MCF 10A (cell line): Measurements from ENCODE around the gene RRP9. TPM values are rescaled to one million over a fixed set of nuclear protein-coding genes. Genes with fewer than 3 reads are reported as not detected.

Experiments used
- BruUV-seq: library from RNA; stranded (reverse); fragments of 400-500 nt; replicated peaks from 2 replicates; lab custom pipeline; 2021; lab: Mats Ljungman, UMichigan
- CTCF ChIA-PET: fragments of 300-600 bp; sonication (Branson Sonifier 250); formaldehyde crosslinking; extraction: SDS; loops from one replicate; lab custom pipeline; 2021; ENCODE audit warnings: antibody characterized with exemption, inconsistent platforms; lab: Yijun Ruan, JAX
- POLR2A ChIA-PET: fragments of 300-600, 350-650 bp; sonication (Branson Sonifier 250); formaldehyde crosslinking; extraction: SDS; loops from one replicate; lab custom pipeline; 2020; ENCODE audit warnings: antibody characterized with exemption, inconsistent platforms; lab: Yijun Ruan, JAX
- DNase-seq: peaks from one replicate; pipeline ENCODE4 v3.0.0-alpha.2; 2018; ENCODE audit not compliant: unreplicated experiment
- H3K27ac Mint-ChIP-seq: one replicate; pipeline ENCODE4 v1.8.0; 2022; ENCODE audit warnings: mild to moderate bottlenecking, low read depth, mixed read lengths; ENCODE audit not compliant: unreplicated experiment
- H3K27me3 Mint-ChIP-seq: one replicate; pipeline ENCODE4 v1.8.0; 2022; ENCODE audit warnings: mixed read lengths; ENCODE audit not compliant: insufficient read depth, unreplicated experiment
- H3K36me3 Mint-ChIP-seq: one replicate; pipeline ENCODE4 v1.8.0; 2022; ENCODE audit warnings: mild to moderate bottlenecking, moderate library complexity, mixed read lengths; ENCODE audit not compliant: insufficient read depth, unreplicated experiment
- H3K4me1 Mint-ChIP-seq: one replicate; pipeline ENCODE4 v1.8.0; 2022; ENCODE audit warnings: mixed read lengths; ENCODE audit not compliant: insufficient read depth, unreplicated experiment
- H3K4me3 Mint-ChIP-seq: one replicate; pipeline ENCODE4 v1.8.0; 2022; ENCODE audit warnings: mild to moderate bottlenecking, moderate library complexity, mixed read lengths; ENCODE audit not compliant: unreplicated experiment
- H3K9me3 Mint-ChIP-seq: one replicate; pipeline ENCODE4 v1.8.0; 2022; ENCODE audit warnings: mixed read lengths; ENCODE audit not compliant: unreplicated experiment
- intact Hi-C: fragments of 100-400 bp; cut with micrococcal nuclease; formaldehyde crosslinking; loops from 2 replicates; pipeline ENCODE4 v1.14.1; 2022
- total RNA-seq: library from RNA; stranded (reverse); gene quantifications from 2 replicates; pipeline ENCODE4 v1.2.3, GENCODE V29; 2022
- TF ChIP-seq, protein P1 (sequence below): fragments of 200-600 bp; IDR thresholded peaks from one replicate; pipeline ENCODE4 v1.8.0; 2022; ENCODE audit warnings: antibody characterized with exemption, mild to moderate bottlenecking; ENCODE audit not compliant: unreplicated experiment

RRP9 gene
- total RNA-seq, 1 experiment from 2014 or later: 80.2 TPM

DNA sequence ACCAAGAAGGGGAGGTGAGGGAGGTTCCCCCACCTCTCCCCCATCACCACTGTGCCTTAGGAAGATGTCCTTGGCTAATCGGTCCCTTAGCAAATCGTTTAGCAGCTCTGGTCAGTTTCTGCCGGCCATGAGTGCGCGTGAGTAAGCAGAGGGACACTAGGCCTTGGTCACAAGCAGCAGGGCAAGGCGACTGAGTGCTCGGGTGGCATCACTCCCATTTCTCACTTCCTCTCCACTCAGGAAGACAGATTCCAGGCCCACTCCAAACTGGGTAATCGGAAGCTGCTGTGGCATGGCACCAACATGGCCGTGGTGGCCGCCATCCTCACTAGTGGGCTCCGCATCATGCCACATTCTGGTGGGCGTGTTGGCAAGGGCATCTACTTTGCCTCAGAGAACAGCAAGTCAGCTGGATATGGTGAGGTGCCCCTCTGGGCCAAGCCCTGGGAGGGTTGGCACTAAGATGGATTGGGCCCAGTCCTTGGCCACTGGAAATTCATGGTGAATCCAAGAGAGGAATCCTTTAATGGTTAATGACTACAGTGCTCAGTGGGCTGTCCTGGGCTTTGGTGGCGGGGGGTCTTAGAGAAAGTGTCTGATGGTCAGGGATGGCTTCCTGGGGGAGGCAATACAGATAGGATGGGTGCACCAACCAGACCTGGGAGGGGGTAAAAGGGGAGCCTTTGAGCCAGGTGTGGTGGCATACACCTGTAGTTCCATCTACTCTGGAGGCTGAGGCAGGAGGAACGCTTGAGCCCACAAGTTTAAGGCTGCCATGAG, 4.4 kb upstream of the RRP9 start:
- Mint-ChIP-seq H3K27ac (peak overlapping the region; percentile 12), H3K27me3 (no peaks in the 10 kb centered on the region), H3K36me3 (peaks cover 5% of the 10 kb centered on the region), H3K4me1 (peaks cover 6% of the 10 kb centered on the region), H3K9me3 (no peaks in the 10 kb centered on the region), H3K4me3 (no peak overlapping the region)
- ChIA-PET POLR2A (interaction anchor here (1.1 kb wide), 1 partner anchor 37 kb away, joined by 3 read pairs; the partner anchor contains the start of gene ACY1), CTCF (interaction anchor here (0.7 to 1.6 kb wide), 3 partner anchors 11 to 28 kb away, joined by 3 to 9 read pairs (median 3); partner anchors contain the start of genes ABHD14A and ABHD14B)
- DNase-seq: no peak
- BruUV-seq: no TSS peak
- TF ChIP-seq, protein P1, sequence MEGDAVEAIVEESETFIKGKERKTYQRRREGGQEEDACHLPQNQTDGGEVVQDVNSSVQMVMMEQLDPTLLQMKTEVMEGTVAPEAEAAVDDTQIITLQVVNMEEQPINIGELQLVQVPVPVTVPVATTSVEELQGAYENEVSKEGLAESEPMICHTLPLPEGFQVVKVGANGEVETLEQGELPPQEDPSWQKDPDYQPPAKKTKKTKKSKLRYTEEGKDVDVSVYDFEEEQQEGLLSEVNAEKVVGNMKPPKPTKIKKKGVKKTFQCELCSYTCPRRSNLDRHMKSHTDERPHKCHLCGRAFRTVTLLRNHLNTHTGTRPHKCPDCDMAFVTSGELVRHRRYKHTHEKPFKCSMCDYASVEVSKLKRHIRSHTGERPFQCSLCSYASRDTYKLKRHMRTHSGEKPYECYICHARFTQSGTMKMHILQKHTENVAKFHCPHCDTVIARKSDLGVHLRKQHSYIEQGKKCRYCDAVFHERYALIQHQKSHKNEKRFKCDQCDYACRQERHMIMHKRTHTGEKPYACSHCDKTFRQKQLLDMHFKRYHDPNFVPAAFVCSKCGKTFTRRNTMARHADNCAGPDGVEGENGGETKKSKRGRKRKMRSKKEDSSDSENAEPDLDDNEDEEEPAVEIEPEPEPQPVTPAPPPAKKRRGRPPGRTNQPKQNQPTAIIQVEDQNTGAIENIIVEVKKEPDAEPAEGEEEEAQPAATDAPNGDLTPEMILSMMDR: no peak
- intact Hi-C loops: no loop called here

DNA sequence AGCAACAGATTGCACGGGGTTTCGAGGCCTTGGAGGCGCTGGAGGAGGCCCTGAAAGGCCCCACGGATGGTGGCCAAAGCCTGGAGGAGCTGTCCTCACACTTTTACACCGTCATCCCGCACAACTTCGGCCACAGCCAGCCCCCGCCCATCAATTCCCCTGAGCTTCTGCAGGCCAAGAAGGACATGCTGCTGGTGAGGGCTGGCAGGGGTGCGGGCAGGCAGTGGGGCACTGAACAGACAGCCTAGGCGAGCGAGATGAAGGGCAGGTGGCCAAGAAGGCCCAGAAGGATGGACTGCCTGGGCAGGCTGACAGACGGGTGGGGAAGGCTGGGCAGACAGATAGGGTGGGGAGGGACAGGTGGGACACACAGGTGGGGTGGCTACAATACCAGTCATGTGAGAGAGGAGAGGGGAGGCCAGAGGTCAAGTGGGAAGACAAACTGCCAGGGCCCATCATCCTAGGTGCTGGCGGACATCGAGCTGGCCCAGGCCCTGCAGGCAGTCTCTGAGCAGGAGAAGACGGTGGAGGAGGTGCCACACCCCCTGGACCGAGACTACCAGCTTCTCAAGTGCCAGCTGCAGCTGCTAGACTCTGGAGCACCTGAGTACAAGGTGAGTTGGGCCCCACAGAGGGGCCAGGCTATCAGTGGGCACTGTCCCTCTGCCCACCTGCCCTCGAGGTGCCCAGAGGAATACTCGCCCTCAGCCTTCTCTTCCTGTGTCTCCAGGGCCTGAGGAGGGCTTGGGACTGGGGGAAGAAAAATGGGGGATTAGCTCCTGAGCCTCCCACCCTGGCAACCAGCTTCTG, 3.5 kb upstream of the RRP9 start:
- H3K9me3 Mint-ChIP-seq: no peaks in the 10 kb centered on the region
- POLR2A ChIA-PET: interaction anchor here (1.1 to 5.8 kb wide), 2 partner anchors 27 to 38 kb away, joined by 3 to 127 read pairs; partner anchors contain the start of genes ABHD14A, ABHD14B and ACY1
- intact Hi-C loops: no loop called here
- TF ChIP-seq, protein P1: no peak
- no TSS peak for BruUV-seq
- H3K27ac Mint-ChIP-seq: no peak overlapping the region
- H3K36me3 Mint-ChIP-seq: peaks cover 13% of the 10 kb centered on the region
- CTCF ChIA-PET: interaction anchor here (0.6 to 1.0 kb wide), 6 partner anchors 25 to 353 kb away, joined by 3 to 4 read pairs (median 3); no protein-coding TSS in a partner anchor
- no peak for DNase-seq
- H3K27me3 Mint-ChIP-seq: no peaks in the 10 kb centered on the region
- H3K4me3 Mint-ChIP-seq: no peak overlapping the region
- peaks cover 15% of the 10 kb centered on the region for H3K4me1 Mint-ChIP-seq

DNA sequence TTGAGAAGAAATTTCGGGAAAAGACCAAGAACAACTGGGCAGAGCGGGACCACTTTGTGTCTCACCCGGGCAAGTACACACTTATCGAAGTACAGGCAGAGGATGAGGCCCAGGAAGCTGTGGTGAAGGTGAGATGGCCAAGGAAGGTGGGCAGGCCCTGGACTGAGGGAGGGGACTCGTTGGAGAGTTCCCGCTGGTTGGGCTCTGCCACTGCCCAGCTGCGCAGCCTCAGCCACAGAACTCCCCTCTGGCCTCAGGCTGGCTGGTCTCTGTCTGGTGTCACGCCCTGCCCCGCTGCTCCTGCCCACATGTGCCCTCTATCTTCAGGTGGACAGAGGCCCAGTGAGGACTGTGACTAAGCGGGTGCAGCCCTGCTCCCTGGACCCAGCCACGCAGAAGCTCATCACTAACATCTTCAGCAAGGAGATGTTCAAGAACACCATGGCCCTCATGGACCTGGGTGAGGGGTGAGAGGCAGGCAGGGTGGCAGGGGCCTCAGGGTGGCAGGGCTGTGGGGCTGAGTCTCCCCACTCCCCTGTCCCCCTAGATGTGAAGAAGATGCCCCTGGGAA, 2.8 kb upstream of the RRP9 start:
- Mint-ChIP-seq H3K9me3 (no peaks in the 10 kb centered on the region), H3K27ac (no peak overlapping the region), H3K36me3 (peaks cover 20% of the 10 kb centered on the region), H3K27me3 (no peaks in the 10 kb centered on the region), H3K4me3 (no peak overlapping the region), H3K4me1 (peaks cover 16% of the 10 kb centered on the region)
- TF ChIP-seq, protein P1: no peak
- ChIA-PET CTCF (interaction anchor here (0.6 to 1.0 kb wide), 6 partner anchors 24 to 353 kb away, joined by 3 to 4 read pairs (median 4); no protein-coding TSS in a partner anchor), POLR2A (interaction anchor here (5.8 kb wide), 1 partner anchor 28 kb away, joined by 127 read pairs; the partner anchor contains the start of genes ABHD14A and ABHD14B)
- no peak for DNase-seq
- intact Hi-C loops: loop anchor here (5.0 kb wide), 1 partner anchor 178 kb away; no protein-coding TSS in a partner anchor
- TSS peak; percentile 16 for BruUV-seq
